HCT116 (cell line): ENCODE measurements around the gene APOM.

Source experiments
- CEBPB ChIP-seq: IDR thresholded peaks from 2 replicates; pipeline ENCODE4 v1.6.1; 2012; ENCODE audit warnings: low read depth
- ELF1 ChIP-seq: IDR thresholded peaks from 2 replicates; pipeline ENCODE4 v1.6.1; 2012; ENCODE audit warnings: low read depth, borderline replicate concordance
- EZH2 ChIP-seq: fragments of 200-600 bp; sonication (generic); IDR thresholded peaks from 2 replicates; pipeline ENCODE4 v1.6.1; 2017; ENCODE audit warnings: antibody characterized with exemption, mixed run types
- FOSL1 ChIP-seq: IDR thresholded peaks from 2 replicates; pipeline ENCODE4 v1.6.1; 2012; ENCODE audit warnings: low read depth
- JUND ChIP-seq: IDR thresholded peaks from 2 replicates; pipeline ENCODE4 v1.6.1; 2012
- POLR2A ChIP-seq: IDR thresholded peaks from 2 replicates; pipeline ENCODE4 v1.7.0; 2011; ENCODE audit warnings: borderline replicate concordance; ENCODE audit not compliant: insufficient read depth, insufficient read length; ENCODE audit errors: extremely low read depth
- POLR2AphosphoS5 ChIP-seq: IDR thresholded peaks from 2 replicates; pipeline ENCODE4 v1.6.1; 2011; ENCODE audit warnings: mild to moderate bottlenecking, low read depth, low read length, moderate library complexity
- REST ChIP-seq: IDR thresholded peaks from 2 replicates; pipeline ENCODE4 v1.6.1; 2012; ENCODE audit warnings: low read depth
- TF ChIP-seq, protein P1 (sequence below), 3 experiments: fragments of 200-600 bp in 1 of 3; sonication (generic) in 1 of 3; IDR thresholded peaks in 2 of 3; conservative IDR thresholded peaks in 1 of 3; 2 replicates each; pipeline ENCODE4 v1.5.1; 2012 to 2017; ENCODE audit warnings: low read depth in 2 of 3, low read length in 2 of 3, antibody characterized with exemption in 1 of 3, borderline replicate concordance in 1 of 3, control low read depth in 1 of 3, mild to moderate bottlenecking in 1 of 3, mixed read lengths in 1 of 3, mixed run types in 1 of 3, moderate library complexity in 1 of 3; ENCODE audit not compliant: insufficient read depth in 1 of 3

GRCh38 chr6:31689249-31690110 lies 33.8 kb downstream of the APOM start:
- no peak for TF ChIP-seq REST
- TF ChIP-seq EZH2: no peak
- no peak for TF ChIP-seq POLR2A
- no peak for TF ChIP-seq CEBPB
- TF ChIP-seq, protein P1, sequence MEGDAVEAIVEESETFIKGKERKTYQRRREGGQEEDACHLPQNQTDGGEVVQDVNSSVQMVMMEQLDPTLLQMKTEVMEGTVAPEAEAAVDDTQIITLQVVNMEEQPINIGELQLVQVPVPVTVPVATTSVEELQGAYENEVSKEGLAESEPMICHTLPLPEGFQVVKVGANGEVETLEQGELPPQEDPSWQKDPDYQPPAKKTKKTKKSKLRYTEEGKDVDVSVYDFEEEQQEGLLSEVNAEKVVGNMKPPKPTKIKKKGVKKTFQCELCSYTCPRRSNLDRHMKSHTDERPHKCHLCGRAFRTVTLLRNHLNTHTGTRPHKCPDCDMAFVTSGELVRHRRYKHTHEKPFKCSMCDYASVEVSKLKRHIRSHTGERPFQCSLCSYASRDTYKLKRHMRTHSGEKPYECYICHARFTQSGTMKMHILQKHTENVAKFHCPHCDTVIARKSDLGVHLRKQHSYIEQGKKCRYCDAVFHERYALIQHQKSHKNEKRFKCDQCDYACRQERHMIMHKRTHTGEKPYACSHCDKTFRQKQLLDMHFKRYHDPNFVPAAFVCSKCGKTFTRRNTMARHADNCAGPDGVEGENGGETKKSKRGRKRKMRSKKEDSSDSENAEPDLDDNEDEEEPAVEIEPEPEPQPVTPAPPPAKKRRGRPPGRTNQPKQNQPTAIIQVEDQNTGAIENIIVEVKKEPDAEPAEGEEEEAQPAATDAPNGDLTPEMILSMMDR (IDR thresholded peaks at IDR 0.05 in 2 of 3, conservative IDR thresholded peaks at IDR 0.05 in 1 of 3; ENCODE audit: borderline replicate concordance in 1 of 3, insufficient read depth in 1 of 3, low read depth in 2 of 3, low read length in 2 of 3): peak in 2 of 3 experiments; percentile 50 to 58; a peak in 4 of 6 replicates
- TF ChIP-seq JUND: no peak
- no peak for TF ChIP-seq FOSL1
- no peak for TF ChIP-seq POLR2AphosphoS5
- TF ChIP-seq ELF1: no peak
